ENCODE results near the gene BAX. TPM values are rescaled to one million over a fixed set of nuclear protein-coding genes. Genes with fewer than 3 reads are reported as not detected.
"Not testable (repeated sequence)": the region's sequence is repeated elsewhere in the genome, so short reads cannot be mapped to it uniquely, and the experiment has no call there.

BAX gene
- total RNA-seq, 1 donor from 2014 or later, result 127 TPM

DNA sequence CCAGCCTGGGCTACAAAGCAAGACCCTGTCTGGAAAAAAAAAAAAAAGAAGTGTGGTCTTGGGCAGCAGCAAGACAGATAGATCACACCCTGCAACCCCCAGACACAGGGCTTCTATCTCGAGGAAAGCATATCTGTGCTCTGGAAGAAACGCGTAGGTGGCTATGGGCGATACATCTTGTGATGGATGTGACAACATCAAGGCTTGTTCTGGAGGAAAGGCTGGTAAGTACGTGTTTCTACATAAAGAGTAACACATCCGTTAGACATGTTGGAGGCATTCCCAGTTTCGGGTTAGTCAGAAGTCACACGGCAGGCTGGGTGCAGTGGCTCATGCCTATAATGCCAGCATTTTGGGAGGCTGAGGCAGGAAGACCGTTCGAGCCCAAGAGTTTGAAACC, 27.8 kb upstream of the BAX start:
- Histone ChIP-seq H3K27me3 (no peaks in the 10 kb centered on the region), H3K4me3 (peak overlapping the region; percentile 21), H3K9me3 (no peaks in the 10 kb centered on the region), H3K36me3 (peaks cover 12% of the 10 kb centered on the region), H3K27ac (peak overlapping the region; percentile 74), H3K4me1 (peaks cover 6% of the 10 kb centered on the region)
- DNase-seq (peak; percentile 81), ATAC-seq (peak; percentile 81)
- TF ChIP-seq, protein P1, sequence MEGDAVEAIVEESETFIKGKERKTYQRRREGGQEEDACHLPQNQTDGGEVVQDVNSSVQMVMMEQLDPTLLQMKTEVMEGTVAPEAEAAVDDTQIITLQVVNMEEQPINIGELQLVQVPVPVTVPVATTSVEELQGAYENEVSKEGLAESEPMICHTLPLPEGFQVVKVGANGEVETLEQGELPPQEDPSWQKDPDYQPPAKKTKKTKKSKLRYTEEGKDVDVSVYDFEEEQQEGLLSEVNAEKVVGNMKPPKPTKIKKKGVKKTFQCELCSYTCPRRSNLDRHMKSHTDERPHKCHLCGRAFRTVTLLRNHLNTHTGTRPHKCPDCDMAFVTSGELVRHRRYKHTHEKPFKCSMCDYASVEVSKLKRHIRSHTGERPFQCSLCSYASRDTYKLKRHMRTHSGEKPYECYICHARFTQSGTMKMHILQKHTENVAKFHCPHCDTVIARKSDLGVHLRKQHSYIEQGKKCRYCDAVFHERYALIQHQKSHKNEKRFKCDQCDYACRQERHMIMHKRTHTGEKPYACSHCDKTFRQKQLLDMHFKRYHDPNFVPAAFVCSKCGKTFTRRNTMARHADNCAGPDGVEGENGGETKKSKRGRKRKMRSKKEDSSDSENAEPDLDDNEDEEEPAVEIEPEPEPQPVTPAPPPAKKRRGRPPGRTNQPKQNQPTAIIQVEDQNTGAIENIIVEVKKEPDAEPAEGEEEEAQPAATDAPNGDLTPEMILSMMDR (IDR thresholded peaks at IDR 0.05), result no peak
- intact Hi-C loops (cut with DNase I), result no loop called here

DNA sequence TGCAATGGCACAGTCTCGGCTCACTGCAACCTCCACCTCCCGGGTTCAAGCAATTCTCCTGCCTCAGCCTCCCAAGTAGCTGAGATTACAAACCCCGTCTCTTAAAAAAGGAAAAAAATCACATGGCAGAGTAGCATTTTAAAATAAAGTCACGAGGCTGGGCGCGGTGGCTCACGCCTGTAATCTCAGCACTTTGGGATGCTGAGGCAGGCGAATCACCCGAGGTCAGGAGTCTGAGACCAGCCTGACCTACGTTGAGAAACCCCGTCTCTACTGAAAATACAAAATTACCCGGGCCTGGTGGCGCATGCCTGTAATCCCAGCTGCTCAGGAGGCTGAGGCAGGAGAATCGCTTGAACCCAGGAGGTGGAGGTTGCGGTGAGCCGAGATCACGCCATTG, 27.0 kb upstream of the BAX start:
- intact Hi-C loops (cut with DNase I); H3K36me3 ChIP-seq; H3K4me3 ChIP-seq; H3K9me3 ChIP-seq; H3K27me3 ChIP-seq; H3K4me1 ChIP-seq: not testable (repeated sequence)
- H3K27ac ChIP-seq, result peak overlapping the region; percentile 74
- peak; percentile 72 for DNase-seq
- ATAC-seq, result peak; percentile 7

DNA sequence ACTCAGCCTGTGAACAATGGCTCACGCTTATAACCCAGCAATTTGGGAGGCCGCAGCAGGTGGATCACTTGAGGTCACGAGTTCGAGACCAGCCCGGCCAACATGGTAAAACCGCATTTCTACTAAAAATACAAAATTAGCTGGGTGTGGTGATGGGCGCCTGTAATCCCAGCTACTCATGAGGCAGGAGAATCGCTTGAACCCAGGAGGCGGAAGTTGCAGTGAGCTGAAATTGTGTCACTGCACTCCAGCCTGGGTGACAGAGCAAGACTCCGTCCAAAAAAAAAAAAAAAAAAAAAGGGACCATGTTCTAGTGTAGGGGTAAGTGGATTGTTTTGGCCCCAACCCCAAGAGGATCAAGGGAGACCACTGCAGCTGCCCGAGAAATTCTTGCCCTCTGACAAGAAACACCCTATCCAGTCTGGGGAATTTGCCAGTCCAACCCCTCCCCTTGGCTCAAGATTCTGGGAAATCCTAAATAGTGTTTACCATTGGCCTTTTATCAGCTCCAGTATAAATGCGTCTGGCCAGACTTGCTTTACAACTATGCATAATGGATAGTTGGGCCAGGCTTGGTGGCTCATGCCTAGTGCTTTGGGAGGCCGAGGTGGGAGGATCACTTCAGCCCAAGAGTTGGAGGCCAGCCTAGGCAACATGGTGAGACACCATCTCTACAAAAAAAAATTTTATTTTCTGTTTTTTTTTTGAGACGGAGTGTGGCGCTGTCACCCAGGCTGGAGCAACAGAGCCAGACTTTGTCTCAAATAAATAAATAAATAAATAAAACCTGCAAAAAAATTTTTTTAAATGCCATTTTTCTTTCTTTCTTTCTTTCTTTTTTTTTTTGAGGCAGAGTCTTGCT, 26.3 kb upstream of the BAX start:
- Histone ChIP-seq H3K4me3 (no peak overlapping the region), H3K9me3 (no peaks in the 10 kb centered on the region), H3K36me3 (no peaks in the 10 kb centered on the region), H3K27ac (peak overlapping the region; percentile 74), H3K4me1 (peaks cover 11% of the 10 kb centered on the region), H3K27me3 (no peaks in the 10 kb centered on the region)
- ATAC-seq, result peak; percentile 63
- intact Hi-C loops (cut with DNase I), result no loop called here
- peak; percentile 68 for DNase-seq
- TF ChIP-seq, protein P1 (IDR thresholded peaks at IDR 0.05), result no peak

- ATAC-seq (peak; percentile 96), DNase-seq (peak; percentile 95)
- no peaks in the 10 kb centered on the region for H3K27me3 ChIP-seq
- no peaks in the 10 kb centered on the region for H3K9me3 ChIP-seq
- H3K4me3 ChIP-seq, result peak within 1 kb of the TSS; percentile 57
- intact Hi-C loops (cut with DNase I), result no loop called here
- peak within 1 kb of the TSS; percentile 28 for H3K27ac ChIP-seq
- peaks cover 10% of the 10 kb centered on the region for H3K4me1 ChIP-seq
- TF ChIP-seq, protein P1 (IDR thresholded peaks at IDR 0.05), result no peak
- H3K36me3 ChIP-seq, result no peaks in the 10 kb centered on the region
These were observed 21.2 kb upstream of the BAX start, which contains the start of gene DHDH for GRCh38 chr19:48933382-48933932. Gene DHDH (plus strand): TSS chr19:48933699. CDS start chr19:48933722, 23 bp downstream.

GRCh38 chr19:48934837-48935236, 19.8 kb upstream of the BAX start:
- TF ChIP-seq, protein P1 (IDR thresholded peaks at IDR 0.05), result no peak
- Histone ChIP-seq H3K36me3 (no peaks in the 10 kb centered on the region), H3K27ac (no peak overlapping the region), H3K4me1 (peaks cover 10% of the 10 kb centered on the region), H3K9me3 (no peaks in the 10 kb centered on the region), H3K4me3 (no peak overlapping the region), H3K27me3 (no peaks in the 10 kb centered on the region)
- intact Hi-C loops (cut with DNase I), result no loop called here
- no peak for DNase-seq
- ATAC-seq, result no peak

GRCh38 chr19:48935864-48936263, 18.8 kb upstream of the BAX start:
- ATAC-seq (no peak), DNase-seq (no peak)
- H3K27ac ChIP-seq, result no peak overlapping the region
- H3K4me1 ChIP-seq, result peaks cover 10% of the 10 kb centered on the region
- H3K27me3 ChIP-seq, result no peaks in the 10 kb centered on the region
- TF ChIP-seq, protein P1 (IDR thresholded peaks at IDR 0.05), result no peak
- H3K9me3 ChIP-seq, result no peaks in the 10 kb centered on the region
- intact Hi-C loops (cut with DNase I), result no loop called here
- no peak overlapping the region for H3K4me3 ChIP-seq
- no peaks in the 10 kb centered on the region for H3K36me3 ChIP-seq

Data from upper lobe of right lung (tissue), 1 donor.